A549 treated with Mapracorat at 1 μM for 4 hours (cell line): ENCODE data around the gene ODAM. TPM values are rescaled to one million over a fixed set of nuclear protein-coding genes. Genes with fewer than 3 reads are reported as not detected.

Experiments used
- total RNA-seq: library from RNA; stranded (reverse); fragments of 200-300 nt; extraction: Qiagen RNA extraction; gene quantifications from 5 replicates; pipeline ENCODE4 v1.2.3, GENCODE V29; 2022

ODAM gene, protein sequence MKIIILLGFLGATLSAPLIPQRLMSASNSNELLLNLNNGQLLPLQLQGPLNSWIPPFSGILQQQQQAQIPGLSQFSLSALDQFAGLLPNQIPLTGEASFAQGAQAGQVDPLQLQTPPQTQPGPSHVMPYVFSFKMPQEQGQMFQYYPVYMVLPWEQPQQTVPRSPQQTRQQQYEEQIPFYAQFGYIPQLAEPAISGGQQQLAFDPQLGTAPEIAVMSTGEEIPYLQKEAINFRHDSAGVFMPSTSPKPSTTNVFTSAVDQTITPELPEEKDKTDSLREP
- not detected in 5 replicates for total RNA-seq

DNA sequence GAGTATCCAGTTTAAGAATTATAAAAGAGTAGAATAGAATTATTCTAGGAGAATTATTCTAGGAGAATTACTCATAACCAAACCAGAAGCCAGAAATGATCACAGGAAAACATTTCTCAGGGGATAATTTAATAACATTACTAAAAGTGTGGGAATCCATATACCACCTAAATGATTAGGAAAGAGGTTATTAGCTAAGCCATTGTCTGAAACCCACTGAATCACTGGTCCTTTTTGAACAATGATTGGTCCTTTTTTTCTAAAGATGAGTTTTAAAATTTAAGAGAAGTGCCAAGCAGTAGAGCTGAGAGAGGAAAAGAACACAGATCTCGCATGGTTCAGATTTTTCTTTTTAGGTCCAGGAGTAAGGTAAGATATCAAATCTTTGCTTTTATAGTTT, at the start of gene ODAM:
Gene ODAM, plus strand, starts transcription at position 301 of the 400 bp plus-strand sequence. CDS start 819 bp downstream, outside the sequence.

GRCh38 chr4:70153937-70154336, 41.6 kb upstream of the ODAM start, which contains the start of gene PRR27:
TSS of gene PRR27 (plus strand) at chr4:70154237. CDS start at chr4:70154376, 139 bp downstream.

GRCh38 chr4:70225824-70226223, 30.3 kb downstream of the ODAM start, which contains the start of gene FDCSP:
TSS of gene FDCSP (plus strand) at chr4:70226124. CDS start at chr4:70231195, 5,071 bp downstream.

GRCh38 chr4:70242297-70242696, 46.8 kb downstream of the ODAM start, which contains the start of gene CSN3:
TSS of gene CSN3 (plus strand) at chr4:70242597. CDS start at chr4:70244820, 2,223 bp downstream.

Other genes with a start within 250 kb of the ODAM start
- not detected in 5 replicates for gene CSN2, start 230.0 kb upstream of the ODAM start, total RNA-seq
- gene STATH, start 199.8 kb upstream of the ODAM start, total RNA-seq: not detected in 5 replicates
- not detected in 5 replicates for gene HTN3, start 167.3 kb upstream of the ODAM start, total RNA-seq
- gene HTN1, start 145.3 kb upstream of the ODAM start, total RNA-seq: not detected in 5 replicates
- gene PRR27, start 41.5 kb upstream of the ODAM start, total RNA-seq: not detected in 5 replicates
- not detected in 5 replicates for gene FDCSP, start 30.4 kb downstream of the ODAM start, total RNA-seq
- gene CSN3, start 46.9 kb downstream of the ODAM start, total RNA-seq: not detected in 5 replicates
- not detected in 5 replicates for gene CABS1, start 139.3 kb downstream of the ODAM start, total RNA-seq
- not detected in 5 replicates for gene SMR3A, start 165.0 kb downstream of the ODAM start, total RNA-seq
- gene SMR3B, start 187.4 kb downstream of the ODAM start, total RNA-seq: not detected in 5 replicates
- gene OPRPN, start 202.2 kb downstream of the ODAM start, total RNA-seq: not detected in 5 replicates